SW480 (cell line): ENCODE results near the gene MPRIP.

ENCODE experiments used
- DNase-seq: peaks from one replicate; pipeline ENCODE4 v3.0.0-alpha.2; 2016; ENCODE audit warnings: low spot score

The MPRIP gene

DNA sequence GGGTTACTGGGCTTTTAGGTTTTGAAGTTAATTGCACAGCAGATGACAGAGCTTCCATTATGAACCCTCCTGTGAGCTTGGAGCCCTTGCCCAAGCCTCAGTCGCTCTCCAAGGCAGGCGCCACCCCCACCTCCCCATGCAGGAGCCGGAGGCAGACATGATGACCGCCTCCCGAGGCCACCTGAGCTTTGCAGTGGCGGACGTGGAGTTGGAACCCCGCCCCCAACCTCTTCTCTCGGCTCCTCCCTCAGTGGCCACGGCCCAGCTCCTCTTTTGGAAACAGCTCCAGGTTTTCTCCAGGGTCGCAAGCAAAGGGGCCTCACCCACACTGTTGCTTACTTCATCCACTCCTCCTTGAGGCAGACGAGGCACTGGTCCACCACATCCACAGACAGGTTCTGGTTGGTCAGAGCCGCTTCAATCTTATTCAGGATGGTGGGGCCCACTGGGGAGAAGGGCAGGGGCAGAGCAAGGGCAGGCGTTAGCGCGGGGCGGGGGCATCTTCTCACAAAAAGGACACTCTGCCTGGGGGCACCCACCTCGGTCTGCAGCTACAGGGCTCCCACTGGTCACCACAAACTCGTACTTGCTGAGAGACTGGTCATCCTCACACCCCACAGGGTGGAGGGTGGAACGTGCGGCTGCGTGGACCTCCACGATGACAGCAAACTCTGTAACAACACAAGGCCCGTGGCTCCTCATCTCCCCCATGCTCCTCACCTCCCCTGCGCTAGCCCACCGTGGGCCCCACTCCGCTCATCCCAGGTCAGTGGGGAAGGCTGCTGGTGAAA, 172.6 kb downstream of the MPRIP start:
- DNase-seq: no peak

DNA sequence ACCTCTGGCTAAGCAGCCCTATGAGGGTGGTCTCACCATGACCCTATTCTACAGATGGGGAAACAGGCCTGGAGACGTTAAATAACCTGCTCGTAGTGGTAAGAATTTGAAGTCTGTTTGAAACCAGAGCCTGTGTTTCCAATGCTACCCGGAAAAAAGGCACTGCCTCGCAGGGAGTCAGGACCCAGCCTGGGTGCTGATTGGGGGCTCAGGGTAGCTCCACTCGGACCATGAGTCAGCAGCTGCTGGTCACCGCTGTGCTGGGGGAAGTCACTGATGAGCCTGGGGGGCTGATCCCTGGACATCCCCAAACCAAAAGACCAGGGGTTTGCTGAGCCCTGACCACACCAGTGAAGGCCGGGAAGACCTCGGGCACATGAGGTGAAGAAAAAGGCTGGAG, 173.3 kb downstream of the MPRIP start:
- no peak for DNase-seq

GRCh38 chr17:17216236-17216635, 174.0 kb downstream of the MPRIP start:
- DNase-seq: no peak

DNA sequence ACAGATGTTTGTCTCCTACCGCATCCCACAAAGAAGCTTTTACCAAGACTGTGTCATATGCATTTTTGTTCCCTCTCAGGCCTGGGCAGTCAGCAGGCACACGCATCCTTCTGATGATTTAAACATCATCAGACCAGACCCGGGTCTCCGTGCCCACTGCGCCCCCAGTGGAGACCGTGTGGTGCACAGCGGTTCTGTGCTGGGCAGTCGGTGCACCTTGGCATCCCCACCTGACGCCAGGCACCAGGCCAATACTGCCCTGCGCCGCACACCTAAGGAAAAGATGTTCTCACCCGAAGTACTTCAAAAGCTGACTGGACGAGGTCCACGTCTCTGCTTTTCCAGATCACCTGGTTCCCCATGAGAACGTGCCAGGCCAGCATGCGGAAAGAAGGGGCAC, 174.5 kb downstream of the MPRIP start:
- DNase-seq: no peak

DNA sequence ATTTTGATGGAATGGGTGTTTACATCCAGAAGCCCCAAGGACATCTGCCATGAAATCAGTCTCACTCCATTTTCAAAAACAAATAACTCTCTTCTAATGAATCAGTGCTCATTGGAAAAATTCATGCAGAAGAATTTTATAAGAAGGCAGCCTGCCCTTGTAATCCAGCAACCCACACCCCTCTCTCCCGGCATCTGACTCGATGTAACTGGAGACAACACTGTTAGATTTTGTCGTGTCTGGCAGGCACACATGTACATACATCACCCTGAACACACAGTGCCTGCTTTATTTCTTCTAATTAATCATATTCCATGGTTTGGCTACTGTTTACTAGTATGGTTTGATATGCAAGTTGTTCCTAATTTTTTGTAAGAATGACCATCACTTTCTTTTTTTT, 175.7 kb downstream of the MPRIP start:
- DNase-seq: no peak

DNA sequence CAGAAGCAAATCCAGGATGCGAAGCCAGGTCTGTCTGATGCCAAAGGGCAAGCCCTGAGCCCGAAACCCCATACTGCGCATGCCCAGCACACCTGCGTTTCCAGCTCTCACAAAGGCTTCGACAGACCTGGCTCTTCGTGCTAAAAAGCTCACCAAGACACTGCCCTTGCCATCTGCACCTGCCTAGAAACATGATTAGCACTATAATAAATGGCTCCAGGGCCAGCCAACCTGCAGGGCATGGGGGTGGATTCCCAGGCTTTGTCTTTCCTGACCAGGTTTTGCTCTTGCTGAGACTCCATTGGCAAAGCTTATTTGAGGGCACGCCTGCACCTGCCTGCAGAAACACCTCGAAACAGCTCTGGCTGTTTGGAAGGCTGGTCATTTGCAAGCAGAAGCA, 178.3 kb downstream of the MPRIP start:
- no peak for DNase-seq

GRCh38 chr17:17221329-17221728, 179.1 kb downstream of the MPRIP start:
- DNase-seq: no peak

DNA sequence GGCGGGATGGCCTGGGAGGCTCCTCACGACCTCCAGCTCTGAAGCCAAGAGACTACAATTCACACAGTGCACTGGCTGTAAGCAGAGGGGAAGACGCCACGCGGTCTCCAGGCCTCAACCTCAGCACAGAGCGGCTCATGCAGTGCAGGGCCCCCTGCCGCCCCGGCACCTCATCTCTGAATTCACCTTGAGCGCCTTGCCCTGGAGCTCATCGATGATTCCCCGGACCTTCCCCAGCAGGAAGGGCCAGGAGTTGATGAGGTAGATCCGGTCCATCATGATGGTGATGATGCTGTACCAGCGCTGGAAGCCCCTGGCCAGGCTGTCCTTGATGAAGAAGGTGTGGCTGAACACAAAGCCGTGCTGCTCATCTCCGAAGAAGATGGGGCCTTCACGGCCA, 181.5 kb downstream of the MPRIP start:
- no peak for DNase-seq

DNA sequence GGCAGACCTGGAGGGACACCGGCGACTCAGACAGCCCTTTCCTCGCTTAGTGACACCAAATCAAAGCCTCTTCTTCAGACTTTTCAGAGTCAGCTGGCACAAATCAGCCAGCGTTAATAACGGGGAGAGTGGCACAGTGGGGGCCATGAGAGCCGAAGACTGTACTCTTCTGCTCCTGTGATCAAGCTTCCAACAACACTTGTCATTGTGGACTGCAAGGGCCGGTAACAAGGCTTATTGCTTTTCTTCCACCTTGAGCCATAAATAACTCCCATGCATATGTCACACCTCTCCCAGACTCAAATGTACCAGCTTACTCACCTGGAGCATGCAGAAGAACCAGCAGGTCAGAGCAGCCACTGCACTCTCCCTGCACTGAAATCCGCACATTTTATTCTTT, 181.9 kb downstream of the MPRIP start:
- DNase-seq: no peak

- no peak for DNase-seq
Measured at GRCh38 chr17:17225901-17226300, 183.6 kb downstream of the MPRIP start.

DNA sequence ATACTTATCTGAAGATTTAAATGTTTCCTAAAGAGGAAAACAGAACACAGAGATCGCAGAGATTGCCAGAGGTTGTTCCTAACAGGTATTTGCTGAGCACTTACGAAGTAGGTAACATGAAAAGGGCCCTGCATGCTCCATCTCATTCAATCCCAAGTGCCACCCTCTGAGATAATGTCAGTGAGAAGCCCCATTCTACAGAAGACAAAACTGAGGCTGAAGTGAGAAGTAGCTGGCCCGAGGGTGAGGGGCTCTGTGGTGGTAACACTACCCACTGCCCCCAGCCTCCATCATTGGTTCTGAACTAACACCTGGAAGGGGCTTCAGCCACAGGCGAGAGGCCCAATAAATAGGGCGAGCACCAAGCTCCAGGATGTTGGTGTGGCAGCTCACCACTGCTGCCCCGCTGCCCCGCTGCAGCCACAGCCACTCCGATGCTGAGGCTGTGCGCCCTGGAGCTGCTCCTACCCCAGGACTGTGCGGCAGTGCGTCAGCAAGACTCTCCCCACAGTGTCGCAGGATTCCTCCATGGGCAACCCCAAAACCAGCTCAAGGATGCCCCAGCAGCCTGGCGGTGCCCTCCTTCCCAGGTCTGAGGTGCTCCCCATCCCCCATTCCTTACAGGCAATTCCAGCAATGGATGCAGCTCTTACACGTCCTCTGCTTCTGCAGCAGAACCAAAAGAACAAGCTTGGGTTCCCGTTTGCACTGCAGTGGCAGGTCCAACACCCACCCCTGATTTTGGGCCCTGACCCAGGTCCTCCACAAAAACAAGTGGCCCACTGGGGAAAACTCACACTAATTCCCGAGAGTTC, 184.4 kb downstream of the MPRIP start:
- no peak for DNase-seq

DNA sequence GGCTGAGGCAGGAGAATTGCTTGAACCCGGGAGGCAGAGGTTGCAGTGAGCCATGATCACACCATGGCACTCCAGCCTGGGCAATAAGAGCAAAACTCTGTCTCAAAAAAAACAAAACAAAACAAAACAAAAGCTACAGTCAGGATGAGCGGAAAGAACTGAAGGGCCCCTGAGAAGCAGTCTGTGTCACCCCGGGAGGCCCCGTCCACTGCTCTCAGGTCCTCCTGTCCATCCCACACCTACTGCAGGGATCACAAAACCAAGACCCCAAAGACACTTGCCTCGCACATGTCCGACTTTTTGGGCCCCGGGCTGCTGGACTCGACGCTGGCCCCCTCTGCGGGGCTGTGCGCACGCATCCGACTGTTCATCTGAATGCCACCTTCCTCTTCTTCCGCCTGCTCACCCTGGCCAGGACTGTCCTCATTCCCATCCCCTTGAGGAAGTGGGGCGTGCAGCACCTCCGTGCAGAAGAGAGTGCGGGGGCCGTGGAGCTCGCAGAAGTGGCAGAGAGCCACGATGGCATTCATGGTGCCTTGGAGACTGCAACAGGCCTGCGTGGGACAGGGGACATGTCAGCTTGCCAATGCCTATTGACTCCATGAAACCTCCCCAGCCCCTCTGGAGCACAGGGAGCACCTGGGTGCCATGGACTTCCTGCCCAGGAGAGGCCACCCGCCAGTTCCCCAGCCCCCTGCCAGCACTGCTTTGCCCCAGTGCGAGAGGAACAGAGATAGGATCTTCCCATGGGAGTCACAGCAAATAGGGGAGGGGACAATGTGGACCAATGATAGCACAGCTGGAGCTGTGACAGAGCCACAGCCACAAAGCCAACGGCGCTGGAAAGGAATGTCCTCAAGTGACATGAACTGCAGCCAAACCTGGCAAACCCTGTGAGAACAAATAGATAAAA, 185.6 kb downstream of the MPRIP start:
- DNase-seq: no peak

DNA sequence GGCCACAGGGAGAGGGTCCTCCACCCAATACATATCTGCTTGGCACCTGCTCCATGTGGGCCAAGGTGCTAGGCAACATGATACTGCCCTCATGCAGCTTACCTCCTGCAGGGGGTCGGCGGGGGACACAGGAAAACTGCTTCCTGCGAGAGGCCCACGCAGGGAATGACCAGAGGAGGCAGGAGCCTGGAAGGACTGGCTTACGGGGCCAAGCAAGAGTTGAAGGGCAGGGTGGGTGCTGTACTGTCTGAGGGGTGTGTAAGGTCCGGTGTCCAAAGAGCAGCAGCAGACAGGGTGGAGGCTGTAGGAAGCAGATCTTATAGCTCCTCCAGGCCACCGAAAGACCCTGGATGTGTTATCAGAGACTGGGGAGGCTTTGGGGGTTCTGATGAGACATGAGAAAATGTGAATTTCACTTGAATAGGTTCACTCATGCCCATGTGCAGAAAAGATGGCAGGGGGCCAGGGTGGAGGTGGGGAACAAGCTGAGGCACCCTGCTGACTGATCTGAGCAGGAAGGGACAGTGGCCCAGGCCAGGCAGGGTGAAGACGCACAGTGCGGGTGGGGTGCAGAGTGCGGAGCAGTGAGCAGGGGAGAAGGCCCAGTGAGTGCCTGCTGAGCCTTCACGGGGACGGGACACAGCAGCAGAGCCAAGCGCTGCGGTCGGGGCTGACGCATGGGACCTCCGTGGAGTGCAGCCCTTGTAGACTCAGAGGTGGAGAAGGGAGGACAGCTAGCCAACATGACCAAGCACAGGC, 186.4 kb downstream of the MPRIP start:
- no peak for DNase-seq

- no peak for DNase-seq
Measured at GRCh38 chr17:17229416-17230384, 187.4 kb downstream of the MPRIP start.

- no peak for DNase-seq
Measured at GRCh38 chr17:17231621-17232302, 189.5 kb downstream of the MPRIP start.

DNA sequence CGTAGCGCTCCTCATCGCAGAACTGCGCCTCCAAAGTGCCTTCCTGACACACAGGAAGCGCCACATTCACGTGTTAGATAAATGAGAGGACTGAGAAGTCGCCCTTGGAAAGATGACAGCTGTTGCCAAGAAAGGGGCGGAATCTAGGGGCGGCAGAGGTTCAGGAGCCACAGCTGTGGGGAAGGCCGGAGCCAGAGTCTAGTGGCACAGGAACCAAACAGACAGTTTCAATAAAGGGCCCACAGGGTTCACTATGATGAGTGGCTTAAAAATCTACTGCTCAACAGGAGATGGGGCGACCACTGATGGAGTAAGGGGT, 190.0 kb downstream of the MPRIP start:
- DNase-seq: no peak

GRCh38 chr17:17235212-17236174, 193.2 kb downstream of the MPRIP start:
- DNase-seq: no peak

- DNase-seq: peak; percentile 26
Measured at GRCh38 chr17:17236295-17237025, 194.2 kb downstream of the MPRIP start.
